HCT116 (cell line): ENCODE measurements around the gene HIVEP3. TPM values are rescaled to one million over a fixed set of nuclear protein-coding genes. Genes with fewer than 3 reads are reported as not detected.

Experiments
- ATAC-seq: fragments of 200-7000 bp; cut with Tn5 transposase; 2 replicates; pipeline ENCODE4 v1.9.1; 2020; ENCODE audit warnings: mild to moderate bottlenecking, moderate library complexity
- BruUV-seq: library from RNA; stranded (reverse); fragments of 400-500 nt; replicated peaks from 2 replicates; lab custom pipeline; 2021; lab: Mats Ljungman, UMichigan
- CTCF ChIA-PET: fragments of 300-600 bp; sonication (Branson Sonifier 250); formaldehyde crosslinking; loops from one replicate; lab custom pipeline; 2021; ENCODE audit warnings: antibody characterized with exemption; lab: Charles Lee
- POLR2A ChIA-PET: fragments of 300-600, 350-600 bp; sonication (Branson Sonifier 250); formaldehyde crosslinking; loops from one replicate; lab custom pipeline; 2021; ENCODE audit warnings: antibody characterized with exemption; lab: Charles Lee
- RAD21 ChIA-PET, 2 experiments: fragments of 300-600 bp; sonication (Branson Sonifier 250); formaldehyde crosslinking; loops; one replicate each; lab custom pipeline; 2023; ENCODE audit warnings: low total read pairs in 2 of 2; ENCODE audit not compliant: uncharacterized antibody in 2 of 2, unreplicated experiment in 2 of 2, low non-redundant PET in 1 of 2; lab: Charles Lee
- DNase-seq: peaks from one replicate; pipeline ENCODE4 v3.0.0-alpha.2; 2010; ENCODE audit warnings: low read depth, low spot score
- H2AFZ ChIP-seq: fragments of 200-600 bp; shearing (Covaris generic), sonication (generic); 2 replicates; pipeline ENCODE4 v1.6.1; 2017; ENCODE audit warnings: low read depth, mixed run types, mixed read lengths, antibody characterized with exemption, low read length; ENCODE audit not compliant: poor library complexity, severe bottlenecking
- H3K27ac ChIP-seq: 2 replicates; pipeline ENCODE4 v1.5.1; 2012; ENCODE audit warnings: low read depth, low read length
- H3K27me3 ChIP-seq: fragments of 200-600 bp; sonication (generic); 2 replicates; pipeline ENCODE4 v1.6.1; 2016; ENCODE audit warnings: mixed run types, low read length, mixed read lengths; ENCODE audit not compliant: insufficient read depth
- H3K36me3 ChIP-seq, 2 experiments: fragments of 200-500 bp in 1 of 2; fragments of 200-600 bp in 1 of 2; sonication (Bioruptor generic) in 1 of 2; sonication (generic) in 1 of 2; 2 replicates each; pipeline versions ENCODE4 v1.5.1 to v1.6.1; 2014 to 2016; ENCODE audit warnings: low read length in 2 of 2, inconsistent platforms in 1 of 2, mixed read lengths in 1 of 2, mixed run types in 1 of 2; ENCODE audit not compliant: insufficient read depth in 2 of 2, control insufficient read depth in 1 of 2
- H3K4me1 ChIP-seq, 2 experiments: fragments of 200-600 bp in 1 of 2; sonication (generic) in 1 of 2; 2 replicates each; pipeline versions ENCODE4 v1.5.1 to v1.6.1; 2012 to 2017; ENCODE audit warnings: low read length in 2 of 2, inconsistent platforms in 1 of 2, mild to moderate bottlenecking in 1 of 2, mixed read lengths in 1 of 2, mixed run types in 1 of 2, moderate library complexity in 1 of 2; ENCODE audit not compliant: insufficient read depth in 2 of 2, control insufficient read depth in 1 of 2
- H3K4me2 ChIP-seq: fragments of 200-600 bp; sonication (generic); 2 replicates; pipeline ENCODE4 v1.6.1; 2017; ENCODE audit warnings: mixed run types, low read length, mixed read lengths
- H3K4me3 ChIP-seq, 2 experiments: fragments of 200-600 bp in 1 of 2; sonication (generic) in 1 of 2; replicated peaks in 1 of 2; 2 replicates each; pipeline ENCODE4 v1.5.1; 2011 to 2016; ENCODE audit warnings: low read length in 2 of 2, control low read depth in 1 of 2, low read depth in 1 of 2, mild to moderate bottlenecking in 1 of 2, mixed read lengths in 1 of 2, mixed run types in 1 of 2
- H3K79me2 ChIP-seq: fragments of 200-600 bp; sonication (generic); 2 replicates; pipeline ENCODE4 v1.6.1; 2017; ENCODE audit warnings: mild to moderate bottlenecking, mixed run types, low read length, moderate library complexity, mixed read lengths; ENCODE audit not compliant: insufficient read depth
- H3K9ac ChIP-seq: fragments of 200-600 bp; sonication (generic); 2 replicates; pipeline ENCODE4 v1.6.1; 2016; ENCODE audit warnings: low read length, mixed read lengths
- H3K9me2 ChIP-seq: fragments of 200-600 bp; sonication (generic), shearing (Covaris generic); 2 replicates; pipeline ENCODE4 v1.6.1; 2017; ENCODE audit warnings: mixed run types, mild to moderate bottlenecking, moderate library complexity; ENCODE audit not compliant: insufficient read depth
- H3K9me3 ChIP-seq, 2 experiments: fragments of 200-500 bp in 1 of 2; fragments of 200-600 bp in 1 of 2; sonication (Bioruptor generic) in 1 of 2; sonication (generic) in 1 of 2; 2 replicates each; pipeline ENCODE4 v1.6.1; 2014 to 2017; ENCODE audit warnings: low read length in 2 of 2, mixed read lengths in 2 of 2, inconsistent platforms in 1 of 2, low read depth in 1 of 2, mild to moderate bottlenecking in 1 of 2, mixed run types in 1 of 2, moderate library complexity in 1 of 2; ENCODE audit not compliant: control insufficient read depth in 1 of 2, insufficient read depth in 1 of 2
- H4K20me1 ChIP-seq: fragments of 200-600 bp; sonication (generic), shearing (Covaris generic); 2 replicates; pipeline ENCODE4 v1.6.1; 2017; ENCODE audit warnings: mixed run types, mild to moderate bottlenecking, moderate library complexity; ENCODE audit not compliant: insufficient read depth
- ATF3 ChIP-seq: IDR thresholded peaks from 2 replicates; pipeline ENCODE4 v1.6.1; 2012
- CBX3 ChIP-seq: IDR thresholded peaks from 2 replicates; pipeline ENCODE4 v1.6.1; 2012; ENCODE audit warnings: low read depth
- CEBPB ChIP-seq: IDR thresholded peaks from 2 replicates; pipeline ENCODE4 v1.6.1; 2012; ENCODE audit warnings: low read depth
- EGR1 ChIP-seq: IDR thresholded peaks from 2 replicates; pipeline ENCODE4 v1.6.1; 2012; ENCODE audit warnings: low read depth
- FOSL1 ChIP-seq: IDR thresholded peaks from 2 replicates; pipeline ENCODE4 v1.6.1; 2012; ENCODE audit warnings: low read depth
- JUND ChIP-seq: IDR thresholded peaks from 2 replicates; pipeline ENCODE4 v1.6.1; 2012
- REST ChIP-seq: IDR thresholded peaks from 2 replicates; pipeline ENCODE4 v1.6.1; 2012; ENCODE audit warnings: low read depth
- SIN3A ChIP-seq: IDR thresholded peaks from 2 replicates; pipeline ENCODE4 v1.6.1; 2012; ENCODE audit warnings: low read depth
- SRF ChIP-seq: IDR thresholded peaks from 2 replicates; pipeline ENCODE4 v1.6.1; 2012; ENCODE audit warnings: low read depth
- TCF7L2 ChIP-seq: IDR thresholded peaks from 2 replicates; pipeline ENCODE4 v1.7.0; 2011; ENCODE audit warnings: borderline replicate concordance, inconsistent platforms; ENCODE audit not compliant: insufficient read depth, insufficient read length; ENCODE audit errors: extremely low read depth
- ZFX ChIP-seq: fragments of 450-650 bp; IDR thresholded peaks from 2 replicates; pipeline ENCODE4 v1.6.1; 2017
- intact Hi-C: fragments of 100-400 bp; cut with micrococcal nuclease; formaldehyde crosslinking; loops from 2 replicates; pipeline ENCODE4 v1.10.0; 2022
- total RNA-seq: library from RNA; stranded (reverse); gene quantifications from one replicate; pipeline ENCODE4 v1.2.1, GENCODE V29; 2021; ENCODE audit not compliant: unreplicated experiment

Gene HIVEP3
- total RNA-seq, 1 experiment from 2014 or later, result 7.1 TPM

GRCh38 chr1:41620365-41621169, 298.2 kb downstream of the HIVEP3 start:
- H3K9ac ChIP-seq, result no peak overlapping the region
- H3K36me3 ChIP-seq, result no peaks in the 10 kb centered on the region
- no peak overlapping the region for H2AFZ ChIP-seq
- CTCF ChIA-PET, result no interaction called here
- H4K20me1 ChIP-seq, result no peaks in the 10 kb centered on the region
- H3K27me3 ChIP-seq, result no peaks in the 10 kb centered on the region
- RAD21 ChIA-PET, result no interaction called here
- no peak overlapping the region for H3K4me3 ChIP-seq
- no peak for ATAC-seq
- no peaks in the 10 kb centered on the region for H3K9me2 ChIP-seq
- no peak overlapping the region for H3K4me2 ChIP-seq
- intact Hi-C loops, result no loop called here
- TF ChIP-seq CBX3 (no peak), FOSL1 (no peak), CEBPB (no peak), SIN3A (no peak), EGR1 (no peak), ZFX (no peak), ATF3 (no peak), JUND (no peak), REST (no peak), SRF (no peak), TCF7L2 (no peak)
- TF ChIP-seq, all 23 proteins: peak for 0
- no peaks in the 10 kb centered on the region for H3K9me3 ChIP-seq
- peaks cover 6 to 12% of the 10 kb centered on the region in 2 experiments; a peak in 2 of 4 replicates for H3K4me1 ChIP-seq
- BruUV-seq, result no TSS peak
- POLR2A ChIA-PET, result no interaction called here
- no peaks in the 10 kb centered on the region for H3K79me2 ChIP-seq
- H3K27ac ChIP-seq, result no peak overlapping the region
- no peak for DNase-seq
